AG20443 (cell line): ENCODE measurements around the gene TAF11L2.
"Not testable (repeated sequence)": the region's sequence is repeated elsewhere in the genome, so short reads cannot be mapped to it uniquely, and the experiment has no call there.

Experiments used
- DNase-seq: peaks from one replicate; pipeline ENCODE4 v3.0.0; 2012; ENCODE audit warnings: low spot score, mixed read lengths

The TAF11L2 gene

DNA sequence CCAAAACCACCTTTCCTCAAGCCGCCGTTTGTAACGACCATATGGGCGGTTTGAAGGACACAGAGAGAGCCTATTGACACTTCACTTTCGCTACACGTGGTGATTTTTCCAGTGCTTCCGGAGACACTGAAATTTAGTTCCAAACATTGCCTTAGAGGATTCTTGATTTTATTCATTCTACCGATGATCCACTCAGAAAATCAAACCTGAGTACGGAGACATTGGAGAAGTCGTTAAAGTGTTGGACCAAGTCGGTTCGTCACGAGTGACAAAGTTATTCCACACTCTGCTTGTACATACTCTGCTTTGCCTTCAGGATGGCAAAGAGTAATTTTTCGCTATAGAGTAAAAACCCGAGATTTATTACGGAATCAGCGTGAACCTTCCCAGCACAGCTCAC is 28.5 kb downstream of the TAF11L2 start:
- DNase-seq = not testable (repeated sequence)

DNA sequence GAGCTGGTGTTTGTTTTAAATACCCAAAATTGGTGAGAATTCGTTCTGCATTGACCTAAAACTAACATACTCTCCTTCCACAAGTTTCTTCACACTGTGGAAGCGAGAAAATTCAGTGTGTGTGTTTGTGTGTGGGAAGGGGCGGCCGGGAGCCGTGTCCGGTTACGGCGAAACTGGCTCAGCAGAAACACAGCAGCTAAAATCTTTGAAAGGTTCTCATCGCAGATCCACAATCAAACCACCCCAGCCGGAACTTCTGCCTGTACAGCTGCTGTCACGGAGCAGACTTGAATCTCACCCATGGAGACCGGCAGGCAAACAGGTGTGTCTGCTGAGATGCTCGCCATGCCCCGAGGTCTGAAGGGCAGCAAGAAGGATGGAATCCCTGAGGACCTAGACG is 30.3 kb downstream of the TAF11L2 start, which contains the start of gene TAF11L6:
Gene TAF11L6 (plus strand): TSS at position 301 of the 400 bp plus-strand sequence.
- not testable (repeated sequence) for DNase-seq
